Activated B cell treated with CpG ODN at 0.5 μM for 24 hours (primary cell): ENCODE data around the gene MAT1A. TPM values are rescaled to one million over a fixed set of nuclear protein-coding genes. Genes with fewer than 3 reads are reported as not detected.
"Not testable (repeated sequence)": the region's sequence is repeated elsewhere in the genome, so short reads cannot be mapped to it uniquely, and the experiment has no call there.

Source experiments
- ATAC-seq: fragments of 200-7000 bp; cut with Tn5 transposase; one replicate; pipeline ENCODE4 v1.10.0; 2021; ENCODE audit warnings: low read depth, mild to moderate bottlenecking, moderate library complexity
- CTCF ChIA-PET: fragments of 350-600 bp; sonication (Branson Sonifier 250); formaldehyde crosslinking; loops from one replicate; lab custom pipeline; 2021; ENCODE audit warnings: antibody characterized with exemption; lab: Charles Lee
- POLR2A ChIA-PET: fragments of 350-600 bp; sonication (Branson Sonifier 250); formaldehyde crosslinking; loops from one replicate; lab custom pipeline; 2021; ENCODE audit warnings: antibody characterized with exemption; lab: Charles Lee
- DNase-seq: peaks from one replicate; pipeline ENCODE4 v3.0.0; 2022
- H3K27ac Mint-ChIP-seq: one replicate; pipeline ENCODE4 v1.8.0; 2020; ENCODE audit warnings: mixed read lengths
- H3K27me3 Mint-ChIP-seq: one replicate; pipeline ENCODE4 v1.8.0; 2021; ENCODE audit warnings: mixed read lengths
- H3K36me3 Mint-ChIP-seq: one replicate; pipeline ENCODE4 v1.8.0; 2021; ENCODE audit warnings: low read depth, mixed read lengths
- H3K4me1 Mint-ChIP-seq: one replicate; pipeline ENCODE4 v1.8.0; 2021; ENCODE audit warnings: mixed read lengths
- H3K4me3 Mint-ChIP-seq: one replicate; pipeline ENCODE4 v1.8.0; 2020; ENCODE audit warnings: mild to moderate bottlenecking, mixed read lengths
- H3K9me3 Mint-ChIP-seq: one replicate; pipeline ENCODE4 v1.8.0; 2020; ENCODE audit warnings: mixed read lengths
- intact Hi-C: fragments of 100-400 bp; cut with micrococcal nuclease; formaldehyde crosslinking; loops from one replicate; pipeline ENCODE4 v1.15.1; 2024
- total RNA-seq: library from RNA; stranded (reverse); gene quantifications from 2 replicates; pipeline ENCODE4 v1.2.3, GENCODE V29; 2022
- TF ChIP-seq, protein P1 (sequence below): fragments of 200-600 bp; IDR thresholded peaks from one replicate; pipeline ENCODE4 v1.8.0; 2022; ENCODE audit warnings: antibody characterized with exemption, mild to moderate bottlenecking

The MAT1A gene
- total RNA-seq, 1 donor from 2014 or later, result not detected

DNA sequence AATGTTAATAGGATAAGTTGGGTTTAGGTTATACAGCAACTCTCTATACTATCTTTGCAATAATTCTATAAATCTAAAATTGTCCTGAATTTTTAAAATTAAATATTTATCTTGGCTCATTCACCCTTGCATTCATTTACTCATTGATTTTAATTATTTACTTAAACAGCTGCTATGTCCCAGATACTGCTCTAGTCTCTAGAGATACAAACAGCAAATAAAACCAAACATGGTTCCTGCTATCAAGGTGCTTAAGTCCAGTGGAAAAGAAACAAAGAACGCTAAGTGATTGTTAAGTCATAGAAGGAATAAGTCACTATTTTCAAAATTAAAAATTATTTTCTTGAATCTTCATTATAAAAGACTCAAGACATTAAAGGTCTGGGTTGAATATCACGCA, 29.9 kb upstream of the MAT1A start:
- no peak overlapping the region for H3K4me3 Mint-ChIP-seq
- POLR2A ChIA-PET, result no interaction called here
- TF ChIP-seq, protein P1, sequence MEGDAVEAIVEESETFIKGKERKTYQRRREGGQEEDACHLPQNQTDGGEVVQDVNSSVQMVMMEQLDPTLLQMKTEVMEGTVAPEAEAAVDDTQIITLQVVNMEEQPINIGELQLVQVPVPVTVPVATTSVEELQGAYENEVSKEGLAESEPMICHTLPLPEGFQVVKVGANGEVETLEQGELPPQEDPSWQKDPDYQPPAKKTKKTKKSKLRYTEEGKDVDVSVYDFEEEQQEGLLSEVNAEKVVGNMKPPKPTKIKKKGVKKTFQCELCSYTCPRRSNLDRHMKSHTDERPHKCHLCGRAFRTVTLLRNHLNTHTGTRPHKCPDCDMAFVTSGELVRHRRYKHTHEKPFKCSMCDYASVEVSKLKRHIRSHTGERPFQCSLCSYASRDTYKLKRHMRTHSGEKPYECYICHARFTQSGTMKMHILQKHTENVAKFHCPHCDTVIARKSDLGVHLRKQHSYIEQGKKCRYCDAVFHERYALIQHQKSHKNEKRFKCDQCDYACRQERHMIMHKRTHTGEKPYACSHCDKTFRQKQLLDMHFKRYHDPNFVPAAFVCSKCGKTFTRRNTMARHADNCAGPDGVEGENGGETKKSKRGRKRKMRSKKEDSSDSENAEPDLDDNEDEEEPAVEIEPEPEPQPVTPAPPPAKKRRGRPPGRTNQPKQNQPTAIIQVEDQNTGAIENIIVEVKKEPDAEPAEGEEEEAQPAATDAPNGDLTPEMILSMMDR, result no peak

GRCh38 chr10:80318742-80319141, 29.3 kb upstream of the MAT1A start:
- no peak for ATAC-seq
- no peak for DNase-seq
- ChIA-PET CTCF (no interaction called here), POLR2A (no interaction called here)
- Mint-ChIP-seq H3K4me1 (no peaks in the 10 kb centered on the region), H3K9me3 (no peaks in the 10 kb centered on the region), H3K4me3 (no peak overlapping the region), H3K36me3 (no peaks in the 10 kb centered on the region), H3K27ac (no peak overlapping the region), H3K27me3 (peaks cover 4% of the 10 kb centered on the region)
- intact Hi-C loops, result no loop called here
- TF ChIP-seq, protein P1, result no peak

More for the DNA sequence above, 29.9 kb upstream of the MAT1A start:
- Mint-ChIP-seq H3K27me3 (peaks cover 4% of the 10 kb centered on the region), H3K27ac (no peak overlapping the region), H3K36me3 (no peaks in the 10 kb centered on the region), H3K9me3 (no peaks in the 10 kb centered on the region), H3K4me1 (no peaks in the 10 kb centered on the region)
- CTCF ChIA-PET, result no interaction called here
- ATAC-seq (no peak), DNase-seq (no peak)
- intact Hi-C loops, result no loop called here

DNA sequence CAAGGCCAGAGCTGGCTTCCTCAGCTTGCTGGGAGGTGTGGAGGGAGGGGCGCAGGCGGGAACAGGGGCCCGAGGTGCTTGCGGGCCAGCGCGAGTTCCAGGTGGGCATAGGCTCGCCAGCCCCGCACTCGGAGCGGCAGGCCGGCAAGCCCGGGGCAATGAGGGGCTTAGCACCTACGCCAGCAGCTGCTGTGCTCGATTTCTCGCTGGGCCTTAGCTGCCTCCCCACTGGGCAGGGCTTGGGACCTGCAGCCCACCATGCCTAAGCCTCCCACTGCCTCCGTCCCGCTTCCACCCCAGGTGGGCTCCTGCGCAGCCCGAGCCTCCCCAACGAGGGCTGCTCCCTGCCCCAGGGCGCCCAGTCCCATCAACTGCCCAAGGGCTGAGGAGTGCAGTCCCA, 25.9 kb upstream of the MAT1A start:
- peaks cover 4% of the 10 kb centered on the region for H3K27me3 Mint-ChIP-seq
- ChIA-PET CTCF (no interaction called here), POLR2A (no interaction called here)
- peaks cover 2% of the 10 kb centered on the region for H3K4me1 Mint-ChIP-seq
- DNase-seq, result no peak
- ATAC-seq, result no peak
- no peak overlapping the region for H3K27ac Mint-ChIP-seq
- intact Hi-C loops, result no loop called here
- TF ChIP-seq, protein P1, result no peak
- H3K4me3 Mint-ChIP-seq, result no peak overlapping the region
- no peaks in the 10 kb centered on the region for H3K36me3 Mint-ChIP-seq
- no peaks in the 10 kb centered on the region for H3K9me3 Mint-ChIP-seq

DNA sequence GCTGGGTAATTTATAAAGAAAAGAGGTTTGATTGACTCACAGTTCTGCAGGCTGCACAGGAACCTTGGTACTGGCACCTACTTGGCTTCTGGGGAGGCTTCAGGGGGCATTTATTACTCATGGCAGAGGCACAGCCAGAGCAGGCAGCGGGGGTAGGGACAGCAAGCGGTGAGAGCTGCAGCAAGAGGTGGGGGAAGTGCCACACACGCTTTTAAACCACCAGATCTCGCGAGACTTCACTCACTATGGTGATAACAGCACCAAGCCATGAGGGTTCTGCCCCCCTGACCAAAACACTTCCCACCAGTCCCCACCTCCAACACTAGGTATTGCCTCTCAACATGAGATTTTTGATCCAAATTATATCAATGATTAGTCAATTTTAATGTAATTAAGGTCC, 24.1 kb upstream of the MAT1A start:
- H3K36me3 Mint-ChIP-seq, result no peaks in the 10 kb centered on the region
- H3K4me3 Mint-ChIP-seq, result no peak overlapping the region
- peaks cover 6% of the 10 kb centered on the region for H3K27me3 Mint-ChIP-seq
- TF ChIP-seq, protein P1, result no peak
- no peak for DNase-seq
- H3K4me1 Mint-ChIP-seq, result peaks cover 2% of the 10 kb centered on the region
- CTCF ChIA-PET, result no interaction called here
- intact Hi-C loops, result no loop called here
- POLR2A ChIA-PET, result no interaction called here
- ATAC-seq, result no peak
- H3K27ac Mint-ChIP-seq, result no peak overlapping the region
- H3K9me3 Mint-ChIP-seq, result no peaks in the 10 kb centered on the region

DNA sequence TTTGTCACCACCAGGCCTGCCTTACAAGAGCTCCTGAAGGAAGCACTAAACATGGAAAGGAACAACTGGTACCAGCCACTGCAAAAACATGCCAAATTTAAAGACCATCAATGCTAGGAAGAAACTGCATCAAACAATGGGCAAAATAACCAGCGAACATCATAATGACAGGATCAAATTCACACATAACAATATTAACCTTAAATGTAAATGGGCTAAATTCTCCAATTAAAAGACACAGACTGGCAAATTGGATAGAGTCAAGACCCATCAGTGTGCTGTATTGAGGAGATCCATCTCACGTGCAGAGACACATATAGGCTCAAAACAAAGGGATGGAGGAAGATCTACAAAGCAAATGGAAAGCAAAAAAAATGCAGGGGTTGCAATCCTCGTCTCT, 16.5 kb upstream of the MAT1A start:
- Mint-ChIP-seq H3K9me3 (peaks cover 15% of the 10 kb centered on the region), H3K27me3 (peaks cover 11% of the 10 kb centered on the region)
- DNase-seq, ATAC-seq, H3K4me3 Mint-ChIP-seq, H3K27ac Mint-ChIP-seq, H3K36me3 Mint-ChIP-seq, POLR2A ChIA-PET, intact Hi-C loops, H3K4me1 Mint-ChIP-seq, CTCF ChIA-PET: not testable (repeated sequence)

DNA sequence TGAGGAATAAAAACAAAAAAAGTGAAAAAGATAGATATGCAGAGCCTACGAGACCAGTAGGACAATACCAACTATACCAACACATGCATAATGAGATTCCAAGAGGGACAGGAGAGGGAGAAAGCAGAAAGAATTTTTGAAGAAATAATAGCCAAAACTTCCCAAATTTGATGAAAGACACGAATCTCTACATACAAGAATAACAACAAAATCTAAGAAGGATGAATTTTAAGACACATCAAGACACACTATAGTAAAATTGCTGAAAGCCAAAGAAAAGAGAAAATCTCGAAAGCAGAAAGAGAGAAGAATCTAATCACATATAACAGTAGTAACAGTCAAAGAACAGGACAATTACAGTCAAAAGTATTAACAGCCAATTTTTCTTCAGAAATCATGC, 7.5 kb upstream of the MAT1A start:
- Mint-ChIP-seq H3K4me1 (no peaks in the 10 kb centered on the region), H3K27ac (no peak overlapping the region), H3K9me3 (peaks cover 12% of the 10 kb centered on the region), H3K27me3 (no peaks in the 10 kb centered on the region), H3K36me3 (no peaks in the 10 kb centered on the region), H3K4me3 (no peak overlapping the region)
- ATAC-seq (no peak), DNase-seq (no peak)
- TF ChIP-seq, protein P1, result no peak
- POLR2A ChIA-PET, result no interaction called here
- intact Hi-C loops, result no loop called here
- CTCF ChIA-PET, result no interaction called here
